Mammary epithelial cell (primary cell): ENCODE data around the gene IQGAP2.

Experiments
- CTCF ChIP-seq, 2 donors: IDR thresholded peaks in 1 of 2; conservative IDR thresholded peaks in 1 of 2; 2 replicates each; pipeline ENCODE4 v1.5.1; 2011 to 2012; ENCODE audit warnings: inconsistent platforms in 2 of 2, low read length in 2 of 2, mild to moderate bottlenecking in 2 of 2, control low read depth in 1 of 2, low read depth in 1 of 2; ENCODE audit not compliant: insufficient read depth in 1 of 2; ENCODE audit errors: extremely low read depth in 1 of 2
- EZH2 ChIP-seq: IDR thresholded peaks from 2 replicates; pipeline ENCODE4 v1.6.1; 2012; ENCODE audit warnings: low read length, inconsistent platforms, borderline replicate concordance

GRCh38 chr5:76419597-76420298 is 16.7 kb downstream of the IQGAP2 start:
- TF ChIP-seq CTCF (conservative IDR thresholded peaks at IDR 0.05 in 1 of 2, IDR thresholded peaks at IDR 0.05 in 1 of 2; ENCODE audit: extremely low read depth in 1 of 2, insufficient read depth in 1 of 2, low read depth in 1 of 2, low read length in 2 of 2), result no peak
- no peak for TF ChIP-seq EZH2
